Heart right ventricle (tissue), 16 donors: ENCODE data around the gene TPRG1L. TPM values are rescaled to one million over a fixed set of nuclear protein-coding genes. Genes with fewer than 3 reads are reported as not detected.

ENCODE experiments used
- ATAC-seq, 8 donors: fragments of 200-7000 bp; cut with Tn5 transposase; one replicate each; pipeline ENCODE4 v1.9.1; 2020; ENCODE audit warnings: mild to moderate bottlenecking in 8 of 8, moderate library complexity in 8 of 8, moderate number of reproducible peaks in 1 of 8
- DNase-seq, 2 donors: peaks; one replicate each; pipeline ENCODE4 v3.0.0-alpha.2; 2020
- H3K27ac ChIP-seq, 10 donors: fragments of 200-600 bp; sonication (generic) in 2 of 10; one replicate each; pipeline versions ENCODE4 v1.5.0 to v1.8.0; 2020 to 2022; ENCODE audit warnings: mild to moderate bottlenecking in 3 of 10
- H3K27me3 ChIP-seq, 7 donors: fragments of 200-600 bp; one replicate each; pipeline ENCODE4 v1.8.0; 2021 to 2022; ENCODE audit warnings: mild to moderate bottlenecking in 2 of 7
- H3K36me3 ChIP-seq, 9 donors: fragments of 200-600 bp; sonication (generic) in 1 of 9; one replicate each; pipeline versions ENCODE4 v1.5.0 to v1.8.0; 2020 to 2022; ENCODE audit warnings: mild to moderate bottlenecking in 2 of 9
- H3K4me1 ChIP-seq, 9 donors: fragments of 200-600 bp; sonication (generic) in 1 of 9; one replicate each; pipeline versions ENCODE4 v1.5.0 to v1.8.0; 2020 to 2022; ENCODE audit warnings: mild to moderate bottlenecking in 4 of 9
- H3K4me3 ChIP-seq, 10 donors: fragments of 200-600 bp; sonication (generic) in 2 of 10; one replicate each; pipeline versions ENCODE4 v1.5.0 to v1.8.0; 2020 to 2022; ENCODE audit warnings: mild to moderate bottlenecking in 7 of 10, moderate library complexity in 2 of 10
- H3K9me3 ChIP-seq, 11 donors: fragments of 200-600 bp in 10 of 11; sonication (generic) in 2 of 11; one replicate each; pipeline versions ENCODE4 v1.5.0 to v1.8.0; 2013 to 2022; ENCODE audit warnings: mild to moderate bottlenecking in 2 of 11, control low read depth in 1 of 11, moderate library complexity in 1 of 11
- WGBS, 2 donors: extraction: QIAGEN DNeasy Blood & Tissue Kit; methylation state at CpG; one replicate each; pipeline ENCODE4 v1.1.7; 2013; ENCODE audit warnings: inconsistent platforms in 1 of 2; 5-methylcytosine and 5-hydroxymethylcytosine counted together
- intact Hi-C, 10 donors: fragments of 100-400 bp; cut with DNase I; formaldehyde crosslinking; loops; one replicate each; pipeline versions ENCODE4 v1.11.1 to v1.14.2; 2022
- polyA plus RNA-seq, 2 donors: library from polyadenylated mRNA; stranded (reverse); fragments of 200-250 nt; gene quantifications; one replicate each; pipeline ENCODE4 v1.2.3, GENCODE V29; 2013
- total RNA-seq, 10 donors: library from RNA; stranded (reverse); fragmentation: NEBNext Ultra II Directional in 3 of 10; extraction: Animal tissue kit (Norgen Biotek cat#: 25700) in 3 of 10; gene quantifications; one replicate each; pipeline versions ENCODE4 v1.2.1 to v1.2.4, GENCODE V29; 2021 to 2023
- TF ChIP-seq, protein P1 (sequence below), 9 donors: fragments of 200-600 bp; sonication (generic) in 2 of 9; IDR thresholded peaks; one replicate each; pipeline versions ENCODE4 v1.5.0 to v1.8.0; 2021 to 2022; ENCODE audit warnings: antibody characterized with exemption in 9 of 9, mild to moderate bottlenecking in 5 of 9, moderate library complexity in 1 of 9
- donor health status: Arrhythmogenic right ventricular cardiomyopathy.
- donor health status: ischemic (EF 13 %, LVEDD 7.1; RV severe dilation, severe dysfunction).
- donor health status: healthy with polysubstance abuse.
- donor health status: DM: no; HTN: yes; CAD: no.
- donor health status: DM: no; HTN: no; CAD: no.
- donor health status: ischemic (EF 25% LVEDD 6.9; RV normal size, moderate dysfunction).
- donor health status: ischemic (EF 25% LVEDD 5.7; RV mildly dilated, moderate dysfunction).
- donor health status: healthy.
- donor health status: DM: yes; HTN: yes; CAD: no.
- donor health status: Ischemic cardiomyopathy.
- donor health status: ischemic (EF 35%, LVEDD 5.7; RV mildly dilated, moderate dysfunction).
- donor health status: nonischemic (EF 11% LVEDD 7.7; RV severe dilation, severe dysfunction).
- donor health status: DM: yes; HTN: yes; CAD: no.
- donor health status: PGD.
- donor health status: ischemic (EF 29% LVEDD 5.4; RV normal size, mild dysfunction).
- donor health status: nonischemic (EF 23%, LVEDD 6.1; RV moderate dilation, normal function).

TPRG1L gene
- total and polyA plus RNA-seq, 12 donors: 15.1 to 60.7 (median 49.0) TPM

DNA sequence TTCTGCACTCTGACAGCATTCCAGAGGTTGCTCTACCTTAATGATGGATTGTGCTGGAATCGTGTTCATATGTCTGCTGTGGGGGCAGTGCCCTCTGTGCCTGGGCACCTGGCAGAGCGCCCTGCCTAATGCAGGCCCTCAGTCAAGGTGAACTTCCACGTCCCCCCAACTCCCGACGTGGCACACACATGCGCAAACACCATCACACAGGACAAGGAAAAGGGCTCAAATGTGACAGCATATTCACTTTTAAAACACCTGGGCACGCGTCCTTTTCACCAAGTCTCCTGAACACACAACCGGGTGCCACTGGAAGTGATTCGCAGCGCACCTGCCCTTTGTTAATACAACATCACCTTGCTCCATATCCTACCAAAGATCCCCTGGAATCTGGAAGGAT is 11.7 kb downstream of the TPRG1L start:
- Histone ChIP-seq H3K9me3 (no peaks in the 10 kb centered on the region), H3K4me3 (no peak overlapping the region), H3K27ac (no peak overlapping the region), H3K27me3 (no peaks in the 10 kb centered on the region), H3K36me3 (peaks cover 0 to 100% (median 59%) of the 10 kb centered on the region in 9 donors), H3K4me1 (no peaks in the 10 kb centered on the region)
- ATAC-seq (no peak), DNase-seq (no peak)
- WGBS, 2 donors: 94 to 96% methylated on average over 11 of the region's 11 CpGs
- intact Hi-C loops: no loop called here
- TF ChIP-seq, protein P1, sequence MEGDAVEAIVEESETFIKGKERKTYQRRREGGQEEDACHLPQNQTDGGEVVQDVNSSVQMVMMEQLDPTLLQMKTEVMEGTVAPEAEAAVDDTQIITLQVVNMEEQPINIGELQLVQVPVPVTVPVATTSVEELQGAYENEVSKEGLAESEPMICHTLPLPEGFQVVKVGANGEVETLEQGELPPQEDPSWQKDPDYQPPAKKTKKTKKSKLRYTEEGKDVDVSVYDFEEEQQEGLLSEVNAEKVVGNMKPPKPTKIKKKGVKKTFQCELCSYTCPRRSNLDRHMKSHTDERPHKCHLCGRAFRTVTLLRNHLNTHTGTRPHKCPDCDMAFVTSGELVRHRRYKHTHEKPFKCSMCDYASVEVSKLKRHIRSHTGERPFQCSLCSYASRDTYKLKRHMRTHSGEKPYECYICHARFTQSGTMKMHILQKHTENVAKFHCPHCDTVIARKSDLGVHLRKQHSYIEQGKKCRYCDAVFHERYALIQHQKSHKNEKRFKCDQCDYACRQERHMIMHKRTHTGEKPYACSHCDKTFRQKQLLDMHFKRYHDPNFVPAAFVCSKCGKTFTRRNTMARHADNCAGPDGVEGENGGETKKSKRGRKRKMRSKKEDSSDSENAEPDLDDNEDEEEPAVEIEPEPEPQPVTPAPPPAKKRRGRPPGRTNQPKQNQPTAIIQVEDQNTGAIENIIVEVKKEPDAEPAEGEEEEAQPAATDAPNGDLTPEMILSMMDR (IDR thresholded peaks at IDR 0.05): no peak

DNA sequence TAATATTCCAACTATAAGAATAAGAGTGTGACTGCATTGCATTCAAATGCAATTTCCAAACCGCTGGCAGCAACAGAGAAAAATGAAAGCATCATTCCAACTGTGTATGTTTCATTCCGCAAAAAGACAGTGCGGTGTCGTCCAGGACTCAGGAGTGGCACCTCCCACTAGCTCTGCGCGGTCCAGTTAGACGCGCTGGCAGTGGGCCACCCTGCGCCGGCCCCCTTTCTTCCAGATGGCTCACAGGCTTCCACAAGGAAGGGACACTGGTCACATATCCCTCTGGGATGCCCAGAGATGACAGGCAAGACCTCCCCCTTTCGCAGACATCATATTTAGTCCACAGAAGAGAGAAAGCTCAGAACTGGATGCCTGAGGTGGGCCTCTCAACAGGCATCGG is 13.2 kb downstream of the TPRG1L start:
- no peak overlapping the region for H3K4me3 ChIP-seq
- H3K36me3 ChIP-seq: peaks cover 0 to 94% (median 44%) of the 10 kb centered on the region in 9 donors
- no peak overlapping the region for H3K27ac ChIP-seq
- intact Hi-C loops: no loop called here
- no peaks in the 10 kb centered on the region for H3K9me3 ChIP-seq
- H3K4me1 ChIP-seq: no peaks in the 10 kb centered on the region
- 92 to 94% methylated on average over 12 of the region's 12 CpGs for WGBS, 2 donors
- DNase-seq (no peak), ATAC-seq (no peak)
- H3K27me3 ChIP-seq: no peaks in the 10 kb centered on the region
- TF ChIP-seq, protein P1 (IDR thresholded peaks at IDR 0.05): no peak

DNA sequence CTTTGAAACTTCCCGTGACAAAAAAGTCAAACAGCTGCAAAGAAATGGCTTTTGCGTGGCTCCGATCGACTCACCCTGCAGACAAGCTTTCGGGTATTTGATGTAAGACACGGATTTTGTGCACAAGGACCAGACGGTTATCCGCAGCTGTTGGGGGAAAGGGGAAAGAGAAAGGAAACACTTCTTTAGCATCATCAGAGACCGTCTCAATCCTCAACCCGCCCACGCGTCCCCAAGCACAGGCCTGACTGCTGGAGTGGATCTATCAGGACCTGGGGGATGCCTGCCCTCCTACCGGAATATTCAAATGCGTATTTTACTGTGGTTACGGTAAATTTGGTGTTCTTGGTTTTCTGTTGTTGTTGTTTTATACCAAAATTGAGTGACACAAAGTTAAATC is 13.9 kb downstream of the TPRG1L start:
- TF ChIP-seq, protein P1 (IDR thresholded peaks at IDR 0.05): no peak
- Histone ChIP-seq H3K4me1 (no peaks in the 10 kb centered on the region), H3K27ac (no peak overlapping the region), H3K36me3 (peaks cover 0 to 91% (median 38%) of the 10 kb centered on the region in 9 donors), H3K4me3 (no peak overlapping the region), H3K27me3 (no peaks in the 10 kb centered on the region), H3K9me3 (no peaks in the 10 kb centered on the region)
- intact Hi-C loops: no loop called here
- DNase-seq: no peak
- no peak for ATAC-seq
- 89 to 91% methylated on average over 15 of the region's 15 CpGs for WGBS, 2 donors

DNA sequence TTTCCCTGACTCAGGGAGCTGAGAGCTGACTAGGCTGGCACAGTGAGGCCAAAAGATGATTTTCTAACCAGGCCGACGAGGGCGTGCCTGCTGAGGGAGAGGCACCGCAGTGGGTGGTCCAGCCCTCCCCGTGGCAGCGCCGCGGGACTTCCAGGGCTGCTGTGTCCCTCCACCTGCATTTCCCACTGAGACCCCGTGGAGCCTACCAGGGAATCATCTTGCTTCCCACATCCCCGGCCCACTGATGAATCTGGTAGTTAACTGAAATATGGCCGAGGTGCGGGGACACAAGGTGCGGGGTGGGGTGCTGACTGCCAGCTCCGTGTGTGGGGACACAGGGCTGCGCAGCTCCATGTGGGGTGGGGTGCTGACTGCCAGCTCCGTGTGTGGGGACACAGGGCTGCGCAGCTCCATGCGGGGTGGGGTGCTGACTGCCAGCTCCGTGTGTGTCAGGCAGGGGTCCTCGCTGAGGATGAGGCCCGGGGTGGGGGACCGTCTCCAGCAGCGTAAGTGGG is 14.6 kb downstream of the TPRG1L start:
- Histone ChIP-seq H3K36me3 (peaks cover 0 to 86% (median 33%) of the 10 kb centered on the region in 9 donors), H3K4me1 (no peaks in the 10 kb centered on the region), H3K9me3 (no peaks in the 10 kb centered on the region), H3K4me3 (no peak overlapping the region), H3K27me3 (no peaks in the 10 kb centered on the region), H3K27ac (no peak overlapping the region)
- intact Hi-C loops: no loop called here
- no peak for DNase-seq
- 92% methylated on average over 23 of the region's 23 CpGs for WGBS, 2 donors
- TF ChIP-seq, protein P1 (IDR thresholded peaks at IDR 0.05): no peak
- no peak for ATAC-seq
